ENCODE measurements around the gene NTM.

The NTM gene

DNA sequence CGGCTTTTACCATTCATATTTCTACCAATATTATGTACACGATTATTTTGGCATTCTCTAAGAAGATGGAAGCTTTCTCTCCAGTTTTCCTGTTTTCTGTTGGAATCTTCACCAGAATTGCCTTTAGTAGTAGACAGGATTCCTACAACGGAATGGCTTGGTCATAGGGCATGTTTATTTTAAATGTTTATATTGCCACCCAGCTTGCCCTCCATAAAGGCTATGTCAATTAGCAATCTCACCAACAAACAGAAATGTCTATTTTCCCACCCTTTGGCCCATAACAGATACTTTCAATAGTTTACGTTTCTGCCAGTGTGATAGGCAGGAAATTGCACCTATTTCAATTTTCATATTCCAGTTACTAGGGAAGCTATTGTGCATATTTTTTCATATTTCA is 893.5 kb downstream of the NTM start:
- no peak for DNase-seq (ENCODE audit: low read depth)

DNA sequence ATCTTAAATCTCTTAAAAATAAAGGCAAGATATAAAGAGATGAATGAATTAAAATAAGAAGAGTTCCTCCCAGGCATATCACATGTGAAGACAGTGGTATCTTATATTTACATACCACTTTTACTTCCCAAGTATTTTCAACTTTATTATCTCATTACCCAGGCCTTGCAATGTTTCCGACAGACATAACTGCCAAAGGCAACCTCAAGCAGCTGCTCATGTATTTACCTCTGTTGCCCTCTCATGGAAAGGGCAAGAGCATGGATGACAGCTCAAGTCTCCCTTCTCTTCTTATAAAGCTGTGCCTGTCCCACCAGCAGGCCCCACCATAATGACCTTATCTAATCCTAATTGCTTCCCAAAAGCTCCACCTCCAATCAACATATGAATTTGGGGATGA is 894.2 kb downstream of the NTM start:
- DNase-seq (ENCODE audit: low read depth) = no peak

DNA sequence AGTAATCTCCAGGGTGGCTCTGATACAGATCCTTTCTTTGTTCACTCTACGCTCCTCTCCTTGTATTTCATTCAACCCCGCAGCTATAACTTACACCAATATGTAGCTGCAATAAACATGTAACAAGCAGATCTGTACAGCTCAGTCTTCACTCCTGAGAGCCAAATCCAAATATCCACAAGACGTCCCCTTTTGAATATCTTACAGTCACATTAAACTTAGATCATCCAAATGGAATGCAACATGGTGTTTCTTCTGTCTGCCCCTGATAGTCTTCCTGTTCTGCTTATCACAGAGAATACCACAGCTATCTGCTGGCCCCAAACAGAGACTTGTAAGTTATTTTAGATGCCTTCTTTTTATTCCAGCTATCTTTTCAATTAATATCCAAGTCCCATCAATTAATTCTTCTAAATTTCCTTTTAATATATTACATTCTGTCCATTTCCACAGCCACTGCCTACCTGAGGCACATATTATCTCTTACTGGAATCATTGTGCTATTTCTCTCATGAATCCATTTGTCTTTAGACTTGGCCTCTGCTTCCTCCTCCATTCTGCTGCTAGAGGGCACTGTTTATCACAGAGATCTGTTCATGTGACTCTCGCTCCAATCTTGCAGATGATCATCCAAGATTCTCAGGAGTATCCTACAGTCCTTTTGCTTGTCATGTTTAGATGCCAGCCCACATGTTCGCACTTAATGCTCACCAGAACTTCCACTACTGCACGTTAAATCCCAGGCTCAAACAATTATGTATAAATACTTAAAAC is 908.6 kb downstream of the NTM start:
- DNase-seq (ENCODE audit: low read depth) = no peak

DNA sequence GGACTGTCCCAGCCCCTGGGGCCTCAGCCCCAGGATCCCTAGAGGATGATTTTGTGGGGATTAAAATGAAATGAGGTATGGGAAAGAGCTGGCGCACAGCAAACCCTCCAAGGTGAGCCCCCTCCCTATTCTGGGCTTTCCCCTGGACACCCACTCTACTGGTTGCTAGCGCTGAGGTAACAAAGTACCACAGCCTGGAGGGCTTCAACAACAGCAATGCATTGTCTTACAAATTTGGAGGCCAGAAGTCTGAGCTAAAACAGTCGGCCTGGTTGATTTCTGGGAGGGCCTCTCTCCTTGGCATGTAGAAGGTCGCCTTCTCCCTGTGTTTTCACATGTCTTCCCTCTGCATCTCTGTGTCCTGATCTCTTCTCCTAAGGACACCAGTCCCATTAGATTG is 913.6 kb downstream of the NTM start:
- no peak for DNase-seq (ENCODE audit: low read depth)

DNA sequence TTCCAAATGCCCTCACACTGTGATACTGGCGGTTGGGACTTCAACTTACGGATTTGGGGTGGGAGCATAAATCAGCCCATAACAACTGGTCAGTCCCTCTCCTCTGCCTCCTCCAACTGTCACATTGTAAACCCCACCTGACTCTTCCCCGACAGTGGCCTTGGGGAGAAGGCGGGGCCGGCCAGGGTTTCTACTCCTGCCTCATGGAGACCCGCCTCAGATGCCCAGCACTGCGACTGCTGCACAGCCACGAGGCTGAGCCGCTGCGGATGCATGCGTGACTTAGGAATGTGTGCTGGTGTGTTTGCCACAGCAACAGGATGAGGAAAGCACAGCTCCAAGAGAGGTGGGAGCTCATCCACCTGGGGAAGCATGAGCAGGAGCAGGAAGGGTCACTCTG is 914.2 kb downstream of the NTM start:
- no peak for DNase-seq (ENCODE audit: low read depth)

DNA sequence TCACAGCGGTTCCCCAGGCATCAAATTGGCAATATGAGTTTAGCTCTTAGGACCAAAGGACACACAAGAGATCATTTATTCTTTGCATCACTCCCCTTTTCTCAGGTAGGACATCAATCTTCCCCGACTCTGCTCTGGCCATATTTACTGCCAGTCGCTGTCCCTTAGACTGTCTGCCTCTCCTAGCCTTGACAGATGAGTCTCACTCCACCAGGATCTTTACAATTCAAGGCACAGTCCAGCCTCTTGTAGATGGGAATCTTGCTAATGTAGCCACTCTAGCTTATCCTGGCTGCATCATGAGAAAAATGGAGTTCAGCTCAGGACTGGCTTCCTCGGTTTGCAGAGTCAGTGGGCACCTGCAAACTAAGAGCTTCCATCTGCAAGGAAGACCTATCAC is 915.2 kb downstream of the NTM start:
- DNase-seq (ENCODE audit: low read depth) = no peak

DNA sequence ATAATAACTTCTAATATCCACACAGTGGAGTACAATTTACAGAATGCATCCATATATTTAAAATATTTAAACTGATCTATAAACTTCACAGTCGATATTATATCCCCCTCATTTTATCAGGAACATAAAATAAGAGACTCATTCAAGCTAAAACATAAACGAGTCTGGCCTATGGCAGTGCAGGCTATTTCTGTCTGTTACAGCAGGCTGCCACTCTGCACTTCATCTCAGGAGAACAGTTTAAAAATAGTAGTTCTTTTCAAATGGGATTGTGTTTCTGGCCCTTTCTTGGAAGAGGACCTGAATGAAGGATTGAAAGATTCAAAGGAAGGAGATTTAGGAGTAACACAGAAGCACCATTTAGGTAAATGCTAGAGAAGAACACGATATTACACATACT is 915.7 kb downstream of the NTM start:
- DNase-seq (ENCODE audit: low read depth) = no peak

DNA sequence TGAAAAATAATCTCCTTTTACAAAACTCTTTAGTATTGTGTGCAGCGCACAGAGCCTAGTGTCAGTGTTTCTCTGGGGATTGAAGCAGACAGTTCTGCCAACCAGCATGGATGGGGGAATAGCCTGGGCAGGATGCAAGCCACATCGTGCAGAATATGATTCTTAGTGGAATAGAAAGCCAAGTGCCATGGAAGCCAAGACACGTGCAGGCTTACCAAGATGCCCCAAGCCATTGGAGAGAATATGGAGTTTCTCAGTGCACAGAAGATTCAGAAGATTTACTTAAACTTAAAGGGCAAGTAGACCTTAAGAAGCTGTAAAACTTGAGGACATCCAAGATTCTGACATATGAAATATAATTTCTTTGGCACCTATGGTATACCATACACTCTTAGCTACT is 917.6 kb downstream of the NTM start:
- DNase-seq (ENCODE audit: low read depth) = no peak

DNA sequence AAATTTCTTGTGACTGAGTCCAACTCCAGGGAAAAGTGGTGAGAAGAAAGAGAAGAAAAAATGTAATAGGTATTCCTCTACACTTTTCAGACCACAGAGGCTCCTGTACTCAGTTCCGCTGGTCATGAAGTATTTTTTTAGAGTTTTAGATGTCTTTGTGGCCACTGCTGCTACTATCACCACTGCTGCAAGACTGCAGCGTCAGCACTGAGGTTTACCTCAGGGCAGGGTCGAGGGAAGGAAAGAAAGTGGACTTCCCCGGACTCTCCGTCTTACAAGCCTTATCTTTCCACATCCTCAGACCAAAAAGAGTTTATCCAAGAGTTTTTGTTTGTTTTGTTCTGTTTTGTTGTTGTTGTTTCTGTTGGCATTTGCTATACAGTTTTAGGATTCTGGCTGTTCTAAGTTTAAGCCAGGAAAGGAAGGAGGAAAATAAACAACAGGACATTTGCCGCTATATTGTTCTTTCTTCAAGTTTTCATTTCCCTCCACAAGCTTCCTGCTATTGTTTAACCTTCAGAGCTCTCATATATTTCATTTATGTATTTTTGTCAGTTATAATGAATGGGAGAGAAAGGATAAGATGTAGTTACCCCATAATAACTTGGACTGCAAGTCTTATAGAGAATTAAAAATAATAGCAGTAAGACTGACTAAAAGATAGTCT is 919.3 kb downstream of the NTM start:
- no peak for DNase-seq (ENCODE audit: low read depth)

DNA sequence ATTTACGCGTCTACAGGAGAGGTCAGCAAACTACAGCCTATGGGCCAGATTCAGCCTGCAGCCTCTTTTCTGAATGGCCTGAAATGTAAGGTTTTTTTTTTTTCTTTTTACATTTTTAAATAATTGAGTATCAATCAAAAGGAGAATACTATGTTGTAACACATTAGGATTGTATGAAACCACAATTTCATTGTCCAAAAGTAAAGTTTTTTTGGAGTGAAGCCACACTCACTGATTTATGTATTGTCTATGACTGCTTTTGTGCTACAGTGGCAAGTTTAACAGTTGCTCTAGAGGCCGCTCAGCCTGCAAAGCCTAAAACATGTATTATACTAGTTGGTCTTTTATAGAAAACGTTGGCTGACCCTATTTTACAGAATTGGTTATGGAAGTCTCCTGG is 923.2 kb downstream of the NTM start:
- DNase-seq (ENCODE audit: low read depth) = no peak

DNA sequence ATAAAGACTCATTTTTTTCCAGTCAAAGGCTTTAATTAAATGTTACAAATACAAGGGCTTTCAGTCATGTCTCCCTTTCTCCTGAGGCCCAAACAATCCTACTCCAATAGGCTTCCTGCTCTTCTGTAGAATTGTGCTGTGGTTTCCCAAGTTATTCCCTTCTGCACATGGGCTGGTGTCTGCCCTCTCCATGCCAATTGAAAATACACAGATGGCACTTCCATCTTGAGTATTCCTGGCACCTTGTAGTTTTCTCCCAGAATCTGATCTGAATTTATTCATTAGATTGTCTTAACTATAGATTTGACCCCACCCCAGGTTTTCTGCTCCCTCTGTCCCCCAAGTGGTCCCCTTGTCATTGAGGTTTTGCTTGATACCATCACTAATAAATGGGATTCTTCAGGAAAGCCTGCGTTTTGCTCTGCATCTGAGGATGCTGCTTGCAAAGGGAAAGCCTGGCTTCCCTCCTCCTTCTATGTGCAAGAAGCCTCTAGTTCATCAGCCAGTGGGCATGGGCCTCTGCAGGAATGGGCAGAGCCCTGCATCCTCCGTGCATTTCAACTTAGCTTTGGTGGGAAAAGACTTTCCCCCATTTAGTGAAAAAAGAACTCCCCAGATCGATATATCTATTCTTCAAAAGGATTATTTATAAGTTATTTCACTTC is 926.7 kb downstream of the NTM start:
- DNase-seq (ENCODE audit: low read depth) = no peak

DNA sequence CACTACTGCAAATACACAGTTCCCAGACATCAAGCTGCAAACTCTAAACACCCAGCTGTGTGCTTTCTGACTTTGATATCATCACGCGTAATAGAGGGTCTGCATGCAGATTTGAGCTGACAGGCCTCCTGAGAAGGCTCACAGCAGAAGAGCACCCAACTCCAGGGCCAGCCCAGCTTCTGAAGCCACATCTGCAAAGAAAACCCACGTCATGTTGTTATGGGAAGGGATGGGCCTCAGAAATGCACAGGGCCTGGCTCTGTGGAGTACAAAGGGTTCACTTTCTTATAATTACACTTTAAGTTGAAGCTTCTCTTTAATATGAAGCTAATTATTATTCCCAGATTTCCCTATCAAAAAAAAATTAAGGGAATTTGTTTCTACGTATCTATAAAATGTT is 927.9 kb downstream of the NTM start:
- DNase-seq (ENCODE audit: low read depth) = no peak

DNA sequence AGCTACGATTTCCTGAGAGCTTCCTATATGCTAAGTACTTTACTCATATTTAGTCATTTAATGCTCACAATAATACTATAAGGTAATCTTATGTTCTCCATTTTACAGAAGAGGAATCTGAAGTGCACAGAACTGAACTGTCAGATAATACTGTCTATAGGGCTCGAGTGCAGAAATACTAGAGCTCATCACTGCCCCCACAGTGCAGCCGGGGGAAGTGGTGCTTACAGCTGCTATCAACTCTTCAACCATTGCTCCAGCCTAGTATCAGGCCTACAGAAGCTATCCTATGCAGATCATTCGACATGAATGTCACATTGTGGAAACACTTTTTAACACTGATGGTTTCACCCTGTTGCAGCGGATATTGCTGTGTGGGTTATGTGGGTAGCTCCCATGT is 929.9 kb downstream of the NTM start:
- DNase-seq (ENCODE audit: low read depth) = no peak

DNA sequence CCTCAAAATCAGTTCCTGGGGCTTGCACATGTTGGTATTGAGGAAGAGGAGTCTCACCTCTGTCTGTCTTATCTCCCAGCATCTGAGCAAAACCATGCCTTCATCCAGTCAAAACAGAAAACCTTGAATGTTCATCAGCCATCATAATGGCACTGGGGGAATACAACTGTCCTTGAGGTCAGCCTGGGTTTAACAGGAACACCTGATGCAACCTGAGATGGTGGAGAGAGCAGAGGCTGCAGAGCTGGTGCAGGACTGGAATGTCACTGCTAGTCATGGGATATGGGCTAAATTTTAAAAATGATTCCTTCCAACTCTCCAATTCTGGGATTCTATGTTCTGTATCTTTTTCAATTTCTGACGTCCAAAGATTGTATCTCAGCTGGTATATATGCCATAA is 931.0 kb downstream of the NTM start:
- no peak for DNase-seq (ENCODE audit: low read depth)

DNA sequence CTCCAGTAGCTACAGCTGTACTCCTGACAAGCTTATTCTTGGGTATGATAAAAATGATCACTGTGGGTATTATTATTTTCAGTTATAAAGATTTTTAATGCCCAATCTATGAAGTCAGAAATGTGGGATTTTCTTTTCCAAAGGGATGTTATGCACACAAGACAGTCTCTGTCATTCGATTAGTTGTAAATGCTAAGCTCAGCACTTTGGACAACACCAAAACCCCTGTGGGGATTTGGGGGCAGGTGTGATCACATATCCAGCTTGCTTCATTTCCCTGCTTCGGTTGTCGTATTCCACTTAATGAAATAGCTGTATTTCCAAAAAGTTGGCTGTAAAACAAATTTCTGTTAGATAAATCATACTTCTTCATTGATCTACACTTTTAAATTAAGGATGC is 931.5 kb downstream of the NTM start:
- no peak for DNase-seq (ENCODE audit: low read depth)

DNA sequence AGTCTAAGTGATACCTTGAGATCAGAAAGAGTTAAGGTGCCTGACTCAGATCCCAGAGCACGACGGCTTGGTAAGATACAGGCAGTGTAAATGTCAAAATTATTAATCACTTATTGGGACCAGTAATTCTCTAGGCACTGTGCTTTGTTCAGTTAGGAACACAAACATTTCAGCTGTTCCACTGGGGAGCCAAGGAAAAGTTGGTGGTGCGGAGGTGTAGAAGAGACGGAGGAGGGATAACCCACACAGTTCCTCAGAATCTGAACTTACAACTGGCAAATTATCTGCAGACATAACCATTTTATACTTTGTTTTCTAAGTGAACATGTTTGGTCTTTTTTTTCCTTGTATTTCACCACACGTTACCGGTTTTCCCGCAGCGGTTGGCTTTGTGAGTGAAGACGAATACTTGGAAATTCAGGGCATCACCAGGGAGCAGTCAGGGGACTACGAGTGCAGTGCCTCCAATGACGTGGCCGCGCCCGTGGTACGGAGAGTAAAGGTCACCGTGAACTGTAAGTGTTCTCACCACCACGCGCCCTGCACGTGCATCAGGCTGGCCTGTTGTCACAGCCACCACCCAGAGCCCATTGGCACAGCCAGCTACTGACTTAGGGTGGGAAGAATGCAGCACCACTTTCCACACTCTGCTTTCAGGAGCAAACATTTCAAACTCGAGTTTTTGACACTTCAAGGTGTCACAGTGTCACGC is 937.0 kb downstream of the NTM start:
- DNase-seq (ENCODE audit: low read depth) = no peak

DNA sequence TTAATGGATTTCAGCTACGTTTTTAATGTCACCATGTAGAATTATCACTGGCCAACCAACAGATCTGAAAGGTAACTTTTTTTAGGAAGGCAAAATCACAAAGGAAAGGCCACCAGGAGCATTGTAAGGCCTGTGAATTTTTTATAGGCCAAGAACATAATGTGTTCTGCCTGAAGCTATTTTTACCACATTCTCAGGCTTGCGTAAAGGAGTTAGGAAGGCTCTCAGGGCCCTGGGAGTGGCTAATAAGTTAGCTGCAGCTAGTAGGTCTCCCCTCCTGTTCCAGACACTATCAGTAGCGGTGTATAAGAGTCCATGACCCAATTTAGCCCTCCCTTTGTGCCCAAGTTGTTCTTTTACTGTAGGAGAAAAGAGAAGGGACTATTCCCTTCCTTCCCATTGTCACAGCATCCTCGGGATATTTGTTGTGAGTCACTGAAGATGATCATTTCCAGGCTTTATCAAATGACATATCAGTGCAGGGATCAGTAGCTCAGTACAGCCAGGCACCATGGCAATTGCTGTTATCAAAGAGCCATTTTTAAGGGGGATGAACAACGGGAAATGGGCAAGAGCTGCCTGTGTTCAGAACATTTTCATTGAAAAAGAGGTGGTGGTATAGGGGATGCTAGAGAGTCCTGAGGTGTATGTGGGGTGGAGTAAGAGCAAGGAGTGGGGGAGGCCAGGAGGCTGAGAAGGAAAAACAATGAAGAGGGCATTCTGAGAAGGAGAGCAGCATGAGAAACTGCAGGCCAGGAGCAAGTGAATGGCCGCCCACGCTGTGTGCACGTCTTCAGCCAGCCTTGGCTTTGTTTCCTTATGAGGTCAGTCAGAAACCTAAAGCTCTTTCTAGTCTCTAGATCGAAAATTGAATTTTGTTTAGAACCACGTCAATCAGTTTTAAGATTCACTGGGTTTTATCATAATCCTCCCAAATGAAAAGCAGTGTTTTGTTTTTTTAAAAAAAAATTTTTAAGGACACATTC is 940.3 kb downstream of the NTM start:
- DNase-seq (ENCODE audit: low read depth) = no peak

DNA sequence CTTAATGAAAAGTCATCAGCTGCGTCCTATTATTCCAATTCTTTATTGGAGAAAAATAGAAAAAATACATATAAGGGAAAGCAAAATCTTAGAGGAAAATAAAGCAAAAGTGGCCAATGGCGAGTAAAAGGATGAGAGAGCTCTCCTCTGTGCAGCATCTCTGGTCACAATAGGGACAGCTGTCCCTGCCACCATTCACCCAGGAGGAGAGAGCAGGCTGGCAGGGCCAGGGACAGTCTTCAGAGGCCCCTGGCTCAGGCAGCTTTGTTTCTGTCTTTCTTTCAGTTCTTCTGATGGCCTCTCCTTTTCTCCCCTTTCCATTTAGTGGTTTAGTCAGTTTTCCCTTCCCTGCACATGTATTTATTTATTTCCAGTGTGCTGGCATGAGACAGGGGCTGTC is 941.3 kb downstream of the NTM start:
- no peak for DNase-seq (ENCODE audit: low read depth)

DNA sequence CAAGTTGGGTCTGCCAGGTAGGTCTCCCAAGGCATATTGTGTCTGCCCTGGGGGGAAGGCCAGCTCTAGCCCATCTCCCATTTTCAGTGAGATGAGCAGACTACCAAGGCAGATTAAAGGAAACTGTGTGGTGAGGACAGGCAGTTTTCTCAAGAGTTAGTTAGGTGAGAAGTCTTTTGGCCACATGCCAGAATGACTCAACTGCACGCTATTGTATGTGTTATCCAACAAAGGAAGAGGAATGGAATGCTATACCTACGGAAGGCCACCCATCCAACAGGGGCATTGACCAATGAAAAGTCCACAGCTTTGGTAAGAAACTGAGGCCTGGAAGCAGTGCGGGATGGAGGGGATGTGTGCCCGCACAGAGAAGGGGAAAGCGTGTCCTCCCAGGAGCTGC is 941.7 kb downstream of the NTM start:
- DNase-seq (ENCODE audit: low read depth) = no peak

DNA sequence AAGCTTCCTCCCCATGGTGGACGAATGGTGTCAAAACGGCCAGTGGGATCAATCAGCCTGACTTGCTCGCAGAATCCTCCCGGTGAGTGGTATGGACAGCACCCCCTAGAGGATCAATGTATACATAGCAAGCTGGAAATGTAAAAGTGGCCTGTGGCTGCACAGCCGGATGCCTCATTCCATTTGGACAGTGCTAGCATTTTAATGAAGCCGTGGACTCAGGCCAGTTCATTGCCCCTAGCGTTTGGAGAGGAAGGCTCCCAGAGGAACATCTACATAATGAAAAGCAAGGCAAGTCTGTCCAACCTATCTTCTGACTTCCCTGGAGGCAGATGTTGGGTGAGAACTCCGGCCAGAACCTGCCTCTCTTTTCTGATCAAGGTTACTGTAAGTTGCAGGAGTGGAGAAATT is 942.3 kb downstream of the NTM start:
- no peak for DNase-seq (ENCODE audit: low read depth)

DNA sequence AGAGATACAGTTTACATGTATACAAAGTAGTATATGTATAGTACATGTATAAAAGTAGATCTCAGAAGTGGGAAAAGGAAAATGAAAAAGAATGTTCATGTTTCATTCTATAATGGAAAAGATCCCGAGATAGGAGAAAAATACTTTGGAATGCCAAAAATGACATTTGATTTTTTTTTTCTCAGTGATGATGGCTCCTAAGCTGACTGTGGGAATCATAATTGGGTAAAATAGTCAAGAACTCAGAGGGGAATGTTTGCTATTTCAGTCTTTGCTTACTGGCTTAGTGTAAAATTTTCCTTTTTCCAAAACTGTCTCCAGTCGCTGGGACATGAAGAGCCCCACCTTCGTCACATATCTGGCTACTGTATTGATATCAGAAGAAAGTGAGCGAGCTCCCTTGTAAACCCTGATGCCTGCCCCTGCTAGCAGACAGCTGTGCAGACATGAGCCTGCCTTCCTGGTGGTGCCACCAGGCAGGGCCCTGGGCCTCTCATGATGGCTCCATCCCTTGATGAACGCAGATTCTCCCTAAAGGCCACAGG is 944.6 kb downstream of the NTM start:
- DNase-seq (ENCODE audit: low read depth) = no peak
